Fibroblast of lung (primary cell): ENCODE measurements around the gene NDUFAF8. TPM values are rescaled to one million over a fixed set of nuclear protein-coding genes. Genes with fewer than 3 reads are reported as not detected.

Experiments used
- DNase-seq, 2 donors: peaks; one replicate each; pipeline versions ENCODE4 v3.0.0 to v3.0.0-alpha.2; 2010; ENCODE audit warnings: low read depth in 2 of 2
- H2AFZ ChIP-seq: 2 replicates; pipeline ENCODE4 v1.5.1; 2012; ENCODE audit warnings: low read length, control low read depth, inconsistent platforms
- H3K27ac ChIP-seq: 2 replicates; pipeline ENCODE4 v1.5.1; 2011; ENCODE audit warnings: low read length, control low read depth; ENCODE audit not compliant: insufficient read depth
- H3K27me3 ChIP-seq: 2 replicates; pipeline ENCODE4 v1.5.1; 2011; ENCODE audit warnings: mild to moderate bottlenecking, low read length; ENCODE audit not compliant: control insufficient read depth, insufficient read depth
- H3K36me3 ChIP-seq: 2 replicates; pipeline ENCODE4 v1.5.1; 2011; ENCODE audit warnings: low read length; ENCODE audit not compliant: control insufficient read depth, insufficient read depth
- H3K4me1 ChIP-seq: 2 replicates; pipeline ENCODE4 v1.5.1; 2011; ENCODE audit warnings: low read length; ENCODE audit not compliant: control insufficient read depth, insufficient read depth; ENCODE audit errors: extremely low read depth
- H3K4me2 ChIP-seq: 2 replicates; pipeline ENCODE4 v1.5.1; 2011; ENCODE audit warnings: low read length, control low read depth; ENCODE audit not compliant: insufficient read depth; ENCODE audit errors: extremely low read depth
- H3K4me3 ChIP-seq, 4 experiments: fragments of 200-600 bp in 1 of 4; sonication (generic) in 1 of 4; replicated peaks in 1 of 4; 2 replicates each; pipeline ENCODE4 v1.5.1; 2011 to 2016; ENCODE audit warnings: low read length in 4 of 4, low read depth in 3 of 4, mild to moderate bottlenecking in 3 of 4, control low read depth in 2 of 4, inconsistent platforms in 1 of 4, mixed read lengths in 1 of 4; ENCODE audit not compliant: insufficient read depth in 1 of 4; ENCODE audit errors: control extremely low read depth in 1 of 4
- H3K79me2 ChIP-seq: 2 replicates; pipeline ENCODE4 v1.5.1; 2012; ENCODE audit warnings: mild to moderate bottlenecking, low read length, inconsistent platforms; ENCODE audit not compliant: control insufficient read depth, insufficient read depth
- H3K9ac ChIP-seq: 2 replicates; pipeline ENCODE4 v1.5.1; 2011; ENCODE audit warnings: mild to moderate bottlenecking, low read length, control low read depth; ENCODE audit not compliant: insufficient read depth
- H3K9me3 ChIP-seq: 2 replicates; pipeline ENCODE4 v1.5.1; 2012; ENCODE audit warnings: low read depth, low read length; ENCODE audit not compliant: control insufficient read depth, insufficient read depth
- H4K20me1 ChIP-seq: 2 replicates; pipeline ENCODE4 v1.5.1; 2011; ENCODE audit warnings: low read length; ENCODE audit not compliant: control insufficient read depth, insufficient read depth; ENCODE audit errors: extremely low read depth
- CTCF ChIP-seq, 2 donors: IDR thresholded peaks in 1 of 2; conservative IDR thresholded peaks in 1 of 2; 1 replicate in 1 of 2; 2 replicates in 1 of 2; pipeline ENCODE4 v1.5.1; 2011 to 2012; ENCODE audit warnings: low read length in 2 of 2, control low read depth in 1 of 2, inconsistent platforms in 1 of 2, low read depth in 1 of 2, mild to moderate bottlenecking in 1 of 2
- EZH2 ChIP-seq: IDR thresholded peaks from 2 replicates; pipeline ENCODE4 v1.5.1; 2012; ENCODE audit warnings: low read length, control low read depth, mild to moderate bottlenecking; ENCODE audit errors: missing control alignments
- polyA plus RNA-seq, 2 donors: library from polyadenylated mRNA; depleted of rRNA in 1 of 2; stranded (reverse) in 1 of 2; unstranded in 1 of 2; fragments of >200 nt; gene quantifications; 2 replicates each; pipeline ENCODE4 v1.2.1, GENCODE V29; 2011 to 2012; ENCODE audit warnings: missing spikeins in 1 of 2
- total RNA-seq: library from RNA; depleted of rRNA; stranded (reverse); fragments of >200 nt; gene quantifications from 2 replicates; pipeline ENCODE4 v1.2.1, GENCODE V29; 2014

NDUFAF8 gene
- total and polyA plus RNA-seq, 2 donors (not counting 1 experiment from before 2014, with no cell fraction given): 41.9 to 102 TPM

GRCh38 chr17:81252987-81253329, 13.8 kb downstream of the NDUFAF8 start:
- TF ChIP-seq CTCF (conservative IDR thresholded peaks at IDR 0.05 in 1 of 2, IDR thresholded peaks at IDR 0.05 in 1 of 2; ENCODE audit: low read depth in 1 of 2, low read length in 2 of 2): no peak
- TF ChIP-seq EZH2: no peak
- Histone ChIP-seq H3K4me2 (no peak overlapping the region), H3K9ac (no peak overlapping the region), H3K36me3 (peaks cover 10% of the 10 kb centered on the region), H3K4me3 (no peak overlapping the region), H3K27ac (no peak overlapping the region), H3K4me1 (no peaks in the 10 kb centered on the region), H4K20me1 (no peaks in the 10 kb centered on the region), H3K27me3 (no peaks in the 10 kb centered on the region), H2AFZ (no peak overlapping the region), H3K79me2 (peaks cover 6% of the 10 kb centered on the region), H3K9me3 (no peaks in the 10 kb centered on the region)
- no peak for DNase-seq

GRCh38 chr17:81253358-81254131, 14.4 kb downstream of the NDUFAF8 start:
- no peak overlapping the region for H3K4me2 ChIP-seq
- peaks cover 6% of the 10 kb centered on the region for H3K79me2 ChIP-seq
- no peak overlapping the region for H2AFZ ChIP-seq
- no peaks in the 10 kb centered on the region for H3K4me1 ChIP-seq
- H4K20me1 ChIP-seq: no peaks in the 10 kb centered on the region
- no peak for TF ChIP-seq EZH2
- peak; percentile 64 to 65 for TF ChIP-seq CTCF (conservative IDR thresholded peaks at IDR 0.05 in 1 of 2, IDR thresholded peaks at IDR 0.05 in 1 of 2; ENCODE audit: low read depth in 1 of 2, low read length in 2 of 2)
- H3K27me3 ChIP-seq: no peaks in the 10 kb centered on the region
- peak; percentile 10 to 40 for DNase-seq
- peaks cover 12% of the 10 kb centered on the region for H3K36me3 ChIP-seq
- H3K27ac ChIP-seq: no peak overlapping the region
- H3K9me3 ChIP-seq: no peaks in the 10 kb centered on the region
- no peak overlapping the region for H3K4me3 ChIP-seq
- H3K9ac ChIP-seq: no peak overlapping the region

GRCh38 chr17:81254955-81255717, 16.0 kb downstream of the NDUFAF8 start:
- H3K4me1 ChIP-seq: no peaks in the 10 kb centered on the region
- H3K4me2 ChIP-seq: peak overlapping the region; percentile 78
- H3K27me3 ChIP-seq: no peaks in the 10 kb centered on the region
- no peaks in the 10 kb centered on the region for H4K20me1 ChIP-seq
- H3K9me3 ChIP-seq: no peaks in the 10 kb centered on the region
- TF ChIP-seq CTCF (conservative IDR thresholded peaks at IDR 0.05 in 1 of 2, IDR thresholded peaks at IDR 0.05 in 1 of 2; ENCODE audit: low read depth in 1 of 2, low read length in 2 of 2): peak; percentile 56 to 81
- TF ChIP-seq EZH2: no peak
- peaks cover 6% of the 10 kb centered on the region for H3K79me2 ChIP-seq
- DNase-seq: peak; percentile 77 to 91
- H3K4me3 ChIP-seq: peak overlapping the region in 2 of 4 experiments; percentile 17 to 23
- peaks cover 21% of the 10 kb centered on the region for H3K36me3 ChIP-seq
- no peak overlapping the region for H2AFZ ChIP-seq
- no peak overlapping the region for H3K27ac ChIP-seq
- H3K9ac ChIP-seq: no peak overlapping the region
